ENCODE results near the gene SPACA4.

Gene SPACA4

GRCh38 chr19:48624067-48624594 lies 17.6 kb downstream of the SPACA4 start:
- peak overlapping the region; percentile 82 for H3K4me2 ChIP-seq (ENCODE audit: low read length, poor library complexity, severe bottlenecking)
- H3K79me1 ChIP-seq (replicated peaks; ENCODE audit: low read length, poor library complexity, severe bottlenecking) = peaks cover 20% of the 10 kb centered on the region
- H3K36me3 ChIP-seq (ENCODE audit: control insufficient read depth in 1 of 2, insufficient read depth in 2 of 2, low read depth in 1 of 2, low read length in 2 of 2) = peaks cover 18 to 29% of the 10 kb centered on the region in 2 experiments
- H2AFZ ChIP-seq (ENCODE audit: low read depth, low read length) = no peak overlapping the region
- H3K9me3 ChIP-seq (ENCODE audit: control insufficient read depth, low read length) = no peaks in the 10 kb centered on the region
- no peak overlapping the region for H3K14ac ChIP-seq (ENCODE audit: low read length in 2 of 2)
- H2AK5ac ChIP-seq (ENCODE audit: low read length, severe bottlenecking) = no peak overlapping the region
- peak overlapping the region in 1 of 2 experiments; percentile 42 for H3K4ac ChIP-seq (ENCODE audit: low read depth in 1 of 2, low read length in 2 of 2)
- H2BK5ac ChIP-seq (ENCODE audit: low read depth, low read length, poor library complexity, severe bottlenecking) = no peak overlapping the region
- H3K4me1 ChIP-seq (ENCODE audit: control insufficient read depth, insufficient read depth, low read depth, low read length) = peaks cover 23% of the 10 kb centered on the region
- peak overlapping the region; percentile 55 to 79 for H3K4me3 ChIP-seq (ENCODE audit: insufficient read depth in 1 of 2, low read depth in 1 of 2, low read length in 2 of 2)
- no peak overlapping the region for H2BK120ac ChIP-seq (ENCODE audit: low read depth, low read length)
- no peak overlapping the region for H3K23ac ChIP-seq (ENCODE audit: low read length in 2 of 2)
- peak overlapping the region; percentile 89 for H3K9ac ChIP-seq (ENCODE audit: low read length)
- under 1% methylated on average over 29 of the region's 40 CpGs for WGBS
- no peak overlapping the region for H2BK12ac ChIP-seq (ENCODE audit: low read length in 2 of 2)
- DNase-seq = peak; percentile 98
- H4K91ac ChIP-seq (ENCODE audit: low read length) = no peak overlapping the region
- H3K18ac ChIP-seq (ENCODE audit: low read depth in 1 of 2, low read length in 2 of 2) = no peak overlapping the region
- H3K27me3 ChIP-seq (ENCODE audit: control insufficient read depth in 1 of 2, insufficient read depth in 1 of 2, low read length in 2 of 2) = no peaks in the 10 kb centered on the region
- H4K8ac ChIP-seq (ENCODE audit: low read length) = no peak overlapping the region
- no peak overlapping the region for H2BK15ac ChIP-seq (ENCODE audit: low read depth, poor library complexity, severe bottlenecking)
- H3K27ac ChIP-seq (ENCODE audit: low read length, poor library complexity, severe bottlenecking) = peak overlapping the region; percentile 69

DNA sequence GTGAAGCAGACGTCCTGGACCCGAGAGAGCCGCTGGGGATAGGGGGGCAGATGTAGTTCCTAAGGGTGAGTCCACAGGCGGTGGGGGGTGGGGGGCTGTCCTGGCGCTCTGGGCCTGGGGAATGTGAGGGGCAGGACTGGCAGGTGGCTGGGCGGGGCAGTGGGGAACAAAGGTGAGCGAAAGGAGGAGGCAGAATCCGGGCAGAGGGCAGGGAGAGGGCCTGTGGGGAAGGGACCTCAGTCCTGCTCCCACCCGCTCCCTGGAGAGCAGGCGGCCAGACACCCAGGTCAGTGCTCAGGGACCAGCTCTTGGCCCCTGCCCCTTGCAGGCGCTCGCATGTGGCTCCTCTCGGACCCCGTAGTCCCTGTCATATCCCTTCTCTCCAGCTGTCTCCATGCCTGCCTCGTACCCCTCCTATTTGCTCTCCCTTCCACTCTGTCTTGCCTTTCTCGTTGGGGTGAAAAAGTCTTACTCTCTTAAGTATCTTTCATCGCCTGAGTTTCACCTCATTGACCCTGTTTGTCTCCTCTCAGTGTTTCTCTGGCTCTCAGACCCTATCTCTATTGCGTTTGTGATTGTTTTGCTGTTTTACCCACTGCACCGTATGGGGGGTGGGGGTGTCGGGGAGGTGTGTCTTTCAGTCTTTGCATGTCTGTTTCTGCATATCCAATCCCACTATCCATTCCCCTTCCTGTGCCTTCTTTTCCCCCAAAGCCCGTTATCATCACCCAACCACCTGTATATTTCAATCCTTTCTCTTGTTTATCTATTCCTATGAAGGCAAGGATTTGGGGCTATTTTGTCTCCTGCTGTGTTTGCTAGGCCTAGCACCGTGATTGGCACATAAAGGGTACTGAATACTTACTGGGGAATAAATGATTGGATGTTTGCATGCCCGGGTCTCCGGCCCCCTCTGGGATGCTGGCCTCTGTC lies 18.5 kb downstream of the SPACA4 start:
- peak overlapping the region in 1 of 2 experiments; percentile 30 for H2BK12ac ChIP-seq (ENCODE audit: low read length in 2 of 2)
- no peak overlapping the region for H2AK5ac ChIP-seq (ENCODE audit: low read length, severe bottlenecking)
- no peak overlapping the region for H3K18ac ChIP-seq (ENCODE audit: low read depth in 1 of 2, low read length in 2 of 2)
- H2BK15ac ChIP-seq (ENCODE audit: low read depth, poor library complexity, severe bottlenecking) = no peak overlapping the region
- no peak for DNase-seq
- H2AFZ ChIP-seq (ENCODE audit: low read depth, low read length) = no peak overlapping the region
- no peak overlapping the region for H3K23ac ChIP-seq (ENCODE audit: low read length in 2 of 2)
- no peak overlapping the region for H2BK120ac ChIP-seq (ENCODE audit: low read depth, low read length)
- H4K91ac ChIP-seq (ENCODE audit: low read length) = no peak overlapping the region
- H3K9me3 ChIP-seq (ENCODE audit: control insufficient read depth, low read length) = no peaks in the 10 kb centered on the region
- H3K4ac ChIP-seq (ENCODE audit: low read depth in 1 of 2, low read length in 2 of 2) = no peak overlapping the region
- H3K4me1 ChIP-seq (ENCODE audit: control insufficient read depth, insufficient read depth, low read depth, low read length) = peaks cover 31% of the 10 kb centered on the region
- H3K4me3 ChIP-seq (ENCODE audit: insufficient read depth in 1 of 2, low read depth in 1 of 2, low read length in 2 of 2) = peak overlapping the region in 1 of 2 experiments; percentile 79
- no peak overlapping the region for H4K8ac ChIP-seq (ENCODE audit: low read length)
- H3K9ac ChIP-seq (ENCODE audit: low read length) = peak overlapping the region; percentile 87
- no peak overlapping the region for H3K14ac ChIP-seq (ENCODE audit: low read length in 2 of 2)
- H3K4me2 ChIP-seq (ENCODE audit: low read length, poor library complexity, severe bottlenecking) = peak overlapping the region; percentile 82
- 57% methylated on average over 20 of the region's 24 CpGs for WGBS
- no peaks in the 10 kb centered on the region for H3K27me3 ChIP-seq (ENCODE audit: control insufficient read depth in 1 of 2, insufficient read depth in 1 of 2, low read length in 2 of 2)
- H3K79me1 ChIP-seq (replicated peaks; ENCODE audit: low read length, poor library complexity, severe bottlenecking) = peaks cover 17% of the 10 kb centered on the region
- H3K36me3 ChIP-seq (ENCODE audit: control insufficient read depth in 1 of 2, insufficient read depth in 2 of 2, low read depth in 1 of 2, low read length in 2 of 2) = peaks cover 23 to 36% of the 10 kb centered on the region in 2 experiments
- H2BK5ac ChIP-seq (ENCODE audit: low read depth, low read length, poor library complexity, severe bottlenecking) = no peak overlapping the region
- no peak overlapping the region for H3K27ac ChIP-seq (ENCODE audit: low read length, poor library complexity, severe bottlenecking)

GRCh38 chr19:48625891-48626327 lies 19.4 kb downstream of the SPACA4 start:
- Histone ChIP-seq H4K8ac (ENCODE audit: low read length) (no peak overlapping the region), H3K36me3 (ENCODE audit: control insufficient read depth in 1 of 2, insufficient read depth in 2 of 2, low read depth in 1 of 2, low read length in 2 of 2) (peaks cover 31 to 39% of the 10 kb centered on the region in 2 experiments), H3K4ac (ENCODE audit: low read depth in 1 of 2, low read length in 2 of 2) (no peak overlapping the region), H3K14ac (ENCODE audit: low read length in 2 of 2) (no peak overlapping the region), H3K4me1 (ENCODE audit: control insufficient read depth, insufficient read depth, low read depth, low read length) (peaks cover 36% of the 10 kb centered on the region), H2AK5ac (ENCODE audit: low read length, severe bottlenecking) (no peak overlapping the region), H3K9me3 (ENCODE audit: control insufficient read depth, low read length) (no peaks in the 10 kb centered on the region), H3K27me3 (ENCODE audit: control insufficient read depth in 1 of 2, insufficient read depth in 1 of 2, low read length in 2 of 2) (no peaks in the 10 kb centered on the region), H3K4me3 (ENCODE audit: insufficient read depth in 1 of 2, low read depth in 1 of 2, low read length in 2 of 2) (no peak overlapping the region), H2BK5ac (ENCODE audit: low read depth, low read length, poor library complexity, severe bottlenecking) (no peak overlapping the region), H3K27ac (ENCODE audit: low read length, poor library complexity, severe bottlenecking) (no peak overlapping the region), H3K4me2 (ENCODE audit: low read length, poor library complexity, severe bottlenecking) (no peak overlapping the region), H2BK120ac (ENCODE audit: low read depth, low read length) (no peak overlapping the region), H4K91ac (ENCODE audit: low read length) (no peak overlapping the region), H3K9ac (ENCODE audit: low read length) (no peak overlapping the region), H3K79me1 (replicated peaks; ENCODE audit: low read length, poor library complexity, severe bottlenecking) (peaks cover 14% of the 10 kb centered on the region), H2AFZ (ENCODE audit: low read depth, low read length) (no peak overlapping the region), H3K23ac (ENCODE audit: low read length in 2 of 2) (no peak overlapping the region), H2BK12ac (ENCODE audit: low read length in 2 of 2) (no peak overlapping the region), H3K18ac (ENCODE audit: low read depth in 1 of 2, low read length in 2 of 2) (no peak overlapping the region), H2BK15ac (ENCODE audit: low read depth, poor library complexity, severe bottlenecking) (no peak overlapping the region)
- 97% methylated on average over 30 of the region's 30 CpGs for WGBS
- no peak for DNase-seq

DNA sequence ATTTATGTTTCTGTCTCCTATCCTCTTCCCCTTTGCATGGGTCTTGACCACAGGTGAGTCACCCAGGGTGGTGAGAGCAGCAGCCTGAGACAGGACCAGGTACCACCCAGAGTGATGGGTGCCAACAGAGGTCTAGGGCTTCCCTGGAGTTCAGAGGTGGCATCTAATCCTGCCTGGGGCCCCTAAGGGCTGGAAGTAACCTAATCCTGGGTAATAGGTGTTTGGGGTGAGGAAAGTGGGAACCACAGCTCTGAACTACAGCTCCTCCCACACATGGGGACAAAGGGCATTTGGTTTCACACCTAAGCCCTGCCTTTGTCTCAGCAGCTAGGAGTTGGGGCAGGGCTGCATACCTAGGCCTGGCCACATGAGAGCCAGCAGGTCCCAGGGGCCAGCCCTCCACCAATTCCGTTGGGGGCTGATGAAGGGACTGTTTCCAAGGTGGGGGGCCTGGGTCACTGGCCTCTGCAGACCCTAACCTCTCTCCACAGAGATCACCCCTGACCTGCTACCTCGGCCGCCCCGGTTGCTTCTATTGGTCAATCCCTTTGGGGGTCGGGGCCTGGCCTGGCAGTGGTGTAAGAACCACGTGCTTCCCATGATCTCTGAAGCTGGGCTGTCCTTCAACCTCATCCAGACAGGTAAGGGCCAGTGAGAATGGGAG lies 20.8 kb downstream of the SPACA4 start:
- H3K4ac ChIP-seq (ENCODE audit: low read depth in 1 of 2, low read length in 2 of 2) = no peak overlapping the region
- H3K27me3 ChIP-seq (ENCODE audit: control insufficient read depth in 1 of 2, insufficient read depth in 1 of 2, low read length in 2 of 2) = no peaks in the 10 kb centered on the region
- H3K23ac ChIP-seq (ENCODE audit: low read length in 2 of 2) = no peak overlapping the region
- no peak overlapping the region for H2BK15ac ChIP-seq (ENCODE audit: low read depth, poor library complexity, severe bottlenecking)
- H3K27ac ChIP-seq (ENCODE audit: low read length, poor library complexity, severe bottlenecking) = no peak overlapping the region
- no peak overlapping the region for H4K91ac ChIP-seq (ENCODE audit: low read length)
- no peak for DNase-seq
- peaks cover 12% of the 10 kb centered on the region for H3K79me1 ChIP-seq (replicated peaks; ENCODE audit: low read length, poor library complexity, severe bottlenecking)
- H2BK5ac ChIP-seq (ENCODE audit: low read depth, low read length, poor library complexity, severe bottlenecking) = no peak overlapping the region
- peaks cover 31 to 40% of the 10 kb centered on the region in 2 experiments for H3K36me3 ChIP-seq (ENCODE audit: control insufficient read depth in 1 of 2, insufficient read depth in 2 of 2, low read depth in 1 of 2, low read length in 2 of 2)
- no peak overlapping the region for H3K18ac ChIP-seq (ENCODE audit: low read depth in 1 of 2, low read length in 2 of 2)
- no peak overlapping the region for H4K8ac ChIP-seq (ENCODE audit: low read length)
- no peak overlapping the region for H2AK5ac ChIP-seq (ENCODE audit: low read length, severe bottlenecking)
- H3K4me2 ChIP-seq (ENCODE audit: low read length, poor library complexity, severe bottlenecking) = no peak overlapping the region
- H3K9me3 ChIP-seq (ENCODE audit: control insufficient read depth, low read length) = no peaks in the 10 kb centered on the region
- H3K4me3 ChIP-seq (ENCODE audit: insufficient read depth in 1 of 2, low read depth in 1 of 2, low read length in 2 of 2) = no peak overlapping the region
- no peak overlapping the region for H2BK120ac ChIP-seq (ENCODE audit: low read depth, low read length)
- no peak overlapping the region for H2BK12ac ChIP-seq (ENCODE audit: low read length in 2 of 2)
- no peak overlapping the region for H2AFZ ChIP-seq (ENCODE audit: low read depth, low read length)
- H3K9ac ChIP-seq (ENCODE audit: low read length) = no peak overlapping the region
- 76% methylated on average over 6 of the region's 6 CpGs for WGBS
- peaks cover 37% of the 10 kb centered on the region for H3K4me1 ChIP-seq (ENCODE audit: control insufficient read depth, insufficient read depth, low read depth, low read length)
- no peak overlapping the region for H3K14ac ChIP-seq (ENCODE audit: low read length in 2 of 2)
